Neutrophil (primary cell): ENCODE results near the gene TRIM44.

Source experiments
- H3K27ac ChIP-seq: fragments of 200-600 bp; sonication (generic); 2 replicates; pipeline ENCODE4 v1.5.1; 2016; ENCODE audit warnings: mild to moderate bottlenecking, moderate library complexity
- H3K27me3 ChIP-seq: fragments of 200-600 bp; sonication (generic); 2 replicates; pipeline ENCODE4 v1.6.0; 2016; ENCODE audit warnings: mild to moderate bottlenecking
- H3K36me3 ChIP-seq: fragments of 200-600 bp; sonication (generic); 2 replicates; pipeline ENCODE4 v1.5.1; 2017
- H3K4me1 ChIP-seq, 2 experiments: fragments of 200-600 bp in 1 of 2; sonication (generic) in 1 of 2; 1 replicate in 1 of 2; 2 replicates in 1 of 2; pipeline versions ENCODE4 v1.5.1 to v1.6.1; 2013 to 2016; ENCODE audit warnings: low read depth in 1 of 2, low read length in 1 of 2, mild to moderate bottlenecking in 1 of 2, moderate library complexity in 1 of 2; ENCODE audit not compliant: control insufficient read depth in 1 of 2, insufficient read depth in 1 of 2
- H3K4me3 ChIP-seq, 2 experiments: fragments of 200-600 bp in 1 of 2; sonication (generic) in 1 of 2; 1 replicate in 1 of 2; 2 replicates in 1 of 2; pipeline ENCODE4 v1.5.1; 2013 to 2016; ENCODE audit warnings: low read depth in 1 of 2, low read length in 1 of 2, mild to moderate bottlenecking in 1 of 2, moderate library complexity in 1 of 2
- H3K9me3 ChIP-seq: fragments of 200-600 bp; sonication (generic); 2 replicates; pipeline ENCODE4 v1.5.1; 2016
- TF ChIP-seq, protein P1 (sequence below): fragments of 200-600 bp; sonication (generic); IDR thresholded peaks from 2 replicates; pipeline ENCODE4 v1.5.1; 2016; ENCODE audit warnings: antibody characterized with exemption

TRIM44 gene

GRCh38 chr11:35792148-35792845, 129.7 kb downstream of the TRIM44 start:
- no peaks in the 10 kb centered on the region for H3K4me1 ChIP-seq
- H3K27me3 ChIP-seq: no peaks in the 10 kb centered on the region
- TF ChIP-seq, protein P1, sequence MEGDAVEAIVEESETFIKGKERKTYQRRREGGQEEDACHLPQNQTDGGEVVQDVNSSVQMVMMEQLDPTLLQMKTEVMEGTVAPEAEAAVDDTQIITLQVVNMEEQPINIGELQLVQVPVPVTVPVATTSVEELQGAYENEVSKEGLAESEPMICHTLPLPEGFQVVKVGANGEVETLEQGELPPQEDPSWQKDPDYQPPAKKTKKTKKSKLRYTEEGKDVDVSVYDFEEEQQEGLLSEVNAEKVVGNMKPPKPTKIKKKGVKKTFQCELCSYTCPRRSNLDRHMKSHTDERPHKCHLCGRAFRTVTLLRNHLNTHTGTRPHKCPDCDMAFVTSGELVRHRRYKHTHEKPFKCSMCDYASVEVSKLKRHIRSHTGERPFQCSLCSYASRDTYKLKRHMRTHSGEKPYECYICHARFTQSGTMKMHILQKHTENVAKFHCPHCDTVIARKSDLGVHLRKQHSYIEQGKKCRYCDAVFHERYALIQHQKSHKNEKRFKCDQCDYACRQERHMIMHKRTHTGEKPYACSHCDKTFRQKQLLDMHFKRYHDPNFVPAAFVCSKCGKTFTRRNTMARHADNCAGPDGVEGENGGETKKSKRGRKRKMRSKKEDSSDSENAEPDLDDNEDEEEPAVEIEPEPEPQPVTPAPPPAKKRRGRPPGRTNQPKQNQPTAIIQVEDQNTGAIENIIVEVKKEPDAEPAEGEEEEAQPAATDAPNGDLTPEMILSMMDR: no peak
- H3K9me3 ChIP-seq: no peaks in the 10 kb centered on the region
- H3K27ac ChIP-seq: no peak overlapping the region
- no peak overlapping the region for H3K4me3 ChIP-seq
- H3K36me3 ChIP-seq: no peaks in the 10 kb centered on the region

GRCh38 chr11:35792846-35793192, 130.2 kb downstream of the TRIM44 start:
- Histone ChIP-seq H3K4me1 (no peaks in the 10 kb centered on the region), H3K27ac (no peak overlapping the region)

DNA sequence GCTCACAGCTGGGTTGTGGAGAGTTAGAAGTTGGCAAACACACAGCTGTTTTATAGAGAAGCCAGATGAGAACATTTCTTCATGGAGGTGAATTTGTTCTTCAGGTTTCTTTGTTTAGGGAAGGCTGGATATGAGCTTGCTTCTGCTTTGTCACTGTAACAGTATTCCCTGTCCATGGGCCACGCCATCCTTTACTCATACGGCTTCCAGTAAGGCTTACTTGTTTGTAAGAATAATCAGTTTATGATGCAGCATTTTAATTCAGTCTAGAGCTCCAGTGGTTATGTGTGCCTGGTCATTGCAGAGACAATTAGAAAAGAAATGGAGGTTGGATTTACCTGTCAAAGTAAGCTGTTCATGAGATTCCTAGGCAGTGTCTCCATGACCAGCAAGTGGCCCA, 131.8 kb downstream of the TRIM44 start:
- H3K36me3 ChIP-seq: no peaks in the 10 kb centered on the region
- no peaks in the 10 kb centered on the region for H3K4me1 ChIP-seq
- TF ChIP-seq, protein P1: no peak
- H3K27ac ChIP-seq: no peak overlapping the region
- H3K27me3 ChIP-seq: no peaks in the 10 kb centered on the region
- H3K4me3 ChIP-seq: no peak overlapping the region
- H3K9me3 ChIP-seq: no peaks in the 10 kb centered on the region

More at GRCh38 chr11:35792846-35793192, 130.2 kb downstream of the TRIM44 start:
- TF ChIP-seq, protein P1: no peak
- no peaks in the 10 kb centered on the region for H3K27me3 ChIP-seq
- H3K9me3 ChIP-seq: no peaks in the 10 kb centered on the region
- H3K36me3 ChIP-seq: no peaks in the 10 kb centered on the region
- H3K4me3 ChIP-seq: no peak overlapping the region

- no peaks in the 10 kb centered on the region for H3K4me1 ChIP-seq
- no peak overlapping the region for H3K4me3 ChIP-seq
Observed at GRCh38 chr11:35794850-35795249, 132.3 kb downstream of the TRIM44 start.

DNA sequence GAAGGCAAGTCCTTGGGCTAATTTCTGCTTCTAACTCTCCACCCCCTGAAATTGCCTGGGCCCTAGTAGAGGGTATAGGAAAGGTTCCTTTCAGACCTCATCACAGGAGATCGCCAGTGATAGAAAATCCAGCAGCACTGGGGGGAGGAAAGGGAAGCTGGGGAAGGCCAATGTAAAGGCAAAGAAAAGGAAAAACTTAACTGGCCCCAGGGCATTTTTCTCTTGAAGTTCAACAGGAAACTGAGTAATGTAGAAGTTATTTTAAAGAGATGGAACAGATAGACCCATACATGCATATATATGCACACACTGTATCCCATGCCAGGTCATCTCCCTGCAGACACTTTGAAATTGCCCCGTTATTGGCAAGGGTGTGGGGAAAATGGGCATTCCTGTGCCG, 134.0 kb downstream of the TRIM44 start:
- H3K27ac ChIP-seq: no peak overlapping the region
- H3K27me3 ChIP-seq: no peaks in the 10 kb centered on the region
- H3K36me3 ChIP-seq: no peaks in the 10 kb centered on the region
- no peaks in the 10 kb centered on the region for H3K9me3 ChIP-seq
- TF ChIP-seq, protein P1: no peak
- H3K4me3 ChIP-seq: no peak overlapping the region
- H3K4me1 ChIP-seq: no peaks in the 10 kb centered on the region

More at GRCh38 chr11:35794850-35795249, 132.3 kb downstream of the TRIM44 start:
- H3K9me3 ChIP-seq: no peaks in the 10 kb centered on the region
- TF ChIP-seq, protein P1: no peak
- no peak overlapping the region for H3K27ac ChIP-seq
- no peaks in the 10 kb centered on the region for H3K27me3 ChIP-seq
- H3K36me3 ChIP-seq: no peaks in the 10 kb centered on the region
